ENCODE results near the gene ADRA2A. TPM values are rescaled to one million over a fixed set of nuclear protein-coding genes. Genes with fewer than 3 reads are reported as not detected.

ADRA2A gene
- total and polyA plus RNA-seq, 5 donors from 2014 or later: 0.22 TPM; not detected in 4

GRCh38 chr10:111122127-111122526, 45.3 kb downstream of the ADRA2A start:
- Histone ChIP-seq H3K36me3 (ENCODE audit: control insufficient read depth, insufficient read depth, low read length) (no peaks in the 10 kb centered on the region), H3K27me3 (ENCODE audit: control insufficient read depth, insufficient read depth, low read length) (no peaks in the 10 kb centered on the region), H3K4me3 (ENCODE audit: low read depth, low read length) (no peak overlapping the region), H3K4me1 (ENCODE audit: control insufficient read depth, insufficient read depth, low read length, poor library complexity, severe bottlenecking) (no peaks in the 10 kb centered on the region), H3K9me3 (ENCODE audit: control insufficient read depth in 2 of 2, low read length in 2 of 2) (no peaks in the 10 kb centered on the region), H3K27ac (ENCODE audit: insufficient read depth, low read length, poor library complexity, severe bottlenecking) (no peak overlapping the region)
- ATAC-seq (ENCODE audit: low read depth in 2 of 2) (no peak), DNase-seq (no peak)
- Mint-ChIP-seq H3K4me1 (no peaks in the 10 kb centered on the region), H3K36me3 (no peaks in the 10 kb centered on the region), H3K27ac (no peak overlapping the region), H3K27me3 (peaks cover 18% of the 10 kb centered on the region), H3K9me3 (peaks cover 0 to 1% (median 0%) of the 10 kb centered on the region in 7 donors), H3K4me3 (no peak overlapping the region)

GRCh38 chr10:111123883-111124282, 47.1 kb downstream of the ADRA2A start:
- H3K4me3 Mint-ChIP-seq: no peak overlapping the region
- no peak overlapping the region for H3K27ac Mint-ChIP-seq
- no peaks in the 10 kb centered on the region for H3K36me3 Mint-ChIP-seq
- H3K9me3 ChIP-seq (ENCODE audit: control insufficient read depth in 2 of 2, low read length in 2 of 2): no peaks in the 10 kb centered on the region
- H3K36me3 ChIP-seq (ENCODE audit: control insufficient read depth, insufficient read depth, low read length): no peaks in the 10 kb centered on the region
- H3K27me3 Mint-ChIP-seq: peaks cover 18% of the 10 kb centered on the region
- no peaks in the 10 kb centered on the region for H3K4me1 ChIP-seq (ENCODE audit: control insufficient read depth, insufficient read depth, low read length, poor library complexity, severe bottlenecking)
- ATAC-seq (ENCODE audit: low read depth in 2 of 2) (no peak), DNase-seq (no peak)
- H3K27me3 ChIP-seq (ENCODE audit: control insufficient read depth, insufficient read depth, low read length): no peaks in the 10 kb centered on the region
- H3K4me1 Mint-ChIP-seq: no peaks in the 10 kb centered on the region
- H3K9me3 Mint-ChIP-seq: peaks cover 0 to 1% (median 0%) of the 10 kb centered on the region in 7 donors
- H3K27ac ChIP-seq (ENCODE audit: insufficient read depth, low read length, poor library complexity, severe bottlenecking): no peak overlapping the region
- no peak overlapping the region for H3K4me3 ChIP-seq (ENCODE audit: low read depth, low read length)

- H3K27ac Mint-ChIP-seq: no peak overlapping the region
- H3K9me3 Mint-ChIP-seq: peaks cover 0 to 1% (median 0%) of the 10 kb centered on the region in 7 donors
- H3K4me1 Mint-ChIP-seq: no peaks in the 10 kb centered on the region
- Histone ChIP-seq H3K36me3 (ENCODE audit: control insufficient read depth, insufficient read depth, low read length) (no peaks in the 10 kb centered on the region), H3K4me1 (ENCODE audit: control insufficient read depth, insufficient read depth, low read length, poor library complexity, severe bottlenecking) (no peaks in the 10 kb centered on the region), H3K4me3 (ENCODE audit: low read depth, low read length) (no peak overlapping the region), H3K27ac (ENCODE audit: insufficient read depth, low read length, poor library complexity, severe bottlenecking) (no peak overlapping the region), H3K9me3 (ENCODE audit: control insufficient read depth in 2 of 2, low read length in 2 of 2) (no peaks in the 10 kb centered on the region), H3K27me3 (ENCODE audit: control insufficient read depth, insufficient read depth, low read length) (no peaks in the 10 kb centered on the region)
- ATAC-seq (ENCODE audit: low read depth in 2 of 2) (no peak), DNase-seq (no peak)
- H3K36me3 Mint-ChIP-seq: no peaks in the 10 kb centered on the region
- H3K4me3 Mint-ChIP-seq: no peak overlapping the region
- peaks cover 16% of the 10 kb centered on the region for H3K27me3 Mint-ChIP-seq
Measured at GRCh38 chr10:111125102-111125501, 48.3 kb downstream of the ADRA2A start.

GRCh38 chr10:111126077-111126476, 49.2 kb downstream of the ADRA2A start:
- no peaks in the 10 kb centered on the region for H3K9me3 ChIP-seq (ENCODE audit: control insufficient read depth in 2 of 2, low read length in 2 of 2)
- H3K27ac ChIP-seq (ENCODE audit: insufficient read depth, low read length, poor library complexity, severe bottlenecking): no peak overlapping the region
- no peaks in the 10 kb centered on the region for H3K36me3 ChIP-seq (ENCODE audit: control insufficient read depth, insufficient read depth, low read length)
- Mint-ChIP-seq H3K27ac (no peak overlapping the region), H3K9me3 (peaks cover 0 to 1% (median 0%) of the 10 kb centered on the region in 7 donors), H3K4me3 (no peak overlapping the region), H3K4me1 (no peaks in the 10 kb centered on the region), H3K36me3 (no peaks in the 10 kb centered on the region), H3K27me3 (peaks cover 10% of the 10 kb centered on the region)
- H3K4me1 ChIP-seq (ENCODE audit: control insufficient read depth, insufficient read depth, low read length, poor library complexity, severe bottlenecking): no peaks in the 10 kb centered on the region
- no peaks in the 10 kb centered on the region for H3K27me3 ChIP-seq (ENCODE audit: control insufficient read depth, insufficient read depth, low read length)
- ATAC-seq (ENCODE audit: low read depth in 2 of 2) (no peak), DNase-seq (no peak)
- H3K4me3 ChIP-seq (ENCODE audit: low read depth, low read length): no peak overlapping the region

- H3K27ac ChIP-seq (ENCODE audit: insufficient read depth, low read length, poor library complexity, severe bottlenecking): no peak overlapping the region
- Mint-ChIP-seq H3K27me3 (peaks cover 5% of the 10 kb centered on the region), H3K36me3 (no peaks in the 10 kb centered on the region), H3K4me3 (no peak overlapping the region), H3K9me3 (peaks cover 0 to 1% (median 0%) of the 10 kb centered on the region in 7 donors), H3K4me1 (no peaks in the 10 kb centered on the region), H3K27ac (no peak overlapping the region)
- no peaks in the 10 kb centered on the region for H3K27me3 ChIP-seq (ENCODE audit: control insufficient read depth, insufficient read depth, low read length)
- no peak overlapping the region for H3K4me3 ChIP-seq (ENCODE audit: low read depth, low read length)
- DNase-seq (no peak), ATAC-seq (ENCODE audit: low read depth in 2 of 2) (no peak)
- no peaks in the 10 kb centered on the region for H3K9me3 ChIP-seq (ENCODE audit: control insufficient read depth in 2 of 2, low read length in 2 of 2)
- H3K36me3 ChIP-seq (ENCODE audit: control insufficient read depth, insufficient read depth, low read length): no peaks in the 10 kb centered on the region
- H3K4me1 ChIP-seq (ENCODE audit: control insufficient read depth, insufficient read depth, low read length, poor library complexity, severe bottlenecking): no peaks in the 10 kb centered on the region
Measured at GRCh38 chr10:111127081-111127848, 50.4 kb downstream of the ADRA2A start.

GRCh38 chr10:111128331-111129180, 51.7 kb downstream of the ADRA2A start:
- H3K4me3 Mint-ChIP-seq: no peak overlapping the region
- ATAC-seq (ENCODE audit: low read depth in 2 of 2) (no peak), DNase-seq (no peak)
- H3K27me3 ChIP-seq (ENCODE audit: control insufficient read depth, insufficient read depth, low read length): peaks cover 2% of the 10 kb centered on the region
- H3K27me3 Mint-ChIP-seq: peaks cover 4% of the 10 kb centered on the region
- H3K27ac Mint-ChIP-seq: no peak overlapping the region
- no peaks in the 10 kb centered on the region for H3K4me1 Mint-ChIP-seq
- no peaks in the 10 kb centered on the region for H3K9me3 ChIP-seq (ENCODE audit: control insufficient read depth in 2 of 2, low read length in 2 of 2)
- H3K4me1 ChIP-seq (ENCODE audit: control insufficient read depth, insufficient read depth, low read length, poor library complexity, severe bottlenecking): no peaks in the 10 kb centered on the region
- H3K4me3 ChIP-seq (ENCODE audit: low read depth, low read length): no peak overlapping the region
- peaks cover 0 to 2% (median 0%) of the 10 kb centered on the region in 7 donors for H3K9me3 Mint-ChIP-seq
- H3K27ac ChIP-seq (ENCODE audit: insufficient read depth, low read length, poor library complexity, severe bottlenecking): no peak overlapping the region
- H3K36me3 ChIP-seq (ENCODE audit: control insufficient read depth, insufficient read depth, low read length): no peaks in the 10 kb centered on the region
- no peaks in the 10 kb centered on the region for H3K36me3 Mint-ChIP-seq

DNA sequence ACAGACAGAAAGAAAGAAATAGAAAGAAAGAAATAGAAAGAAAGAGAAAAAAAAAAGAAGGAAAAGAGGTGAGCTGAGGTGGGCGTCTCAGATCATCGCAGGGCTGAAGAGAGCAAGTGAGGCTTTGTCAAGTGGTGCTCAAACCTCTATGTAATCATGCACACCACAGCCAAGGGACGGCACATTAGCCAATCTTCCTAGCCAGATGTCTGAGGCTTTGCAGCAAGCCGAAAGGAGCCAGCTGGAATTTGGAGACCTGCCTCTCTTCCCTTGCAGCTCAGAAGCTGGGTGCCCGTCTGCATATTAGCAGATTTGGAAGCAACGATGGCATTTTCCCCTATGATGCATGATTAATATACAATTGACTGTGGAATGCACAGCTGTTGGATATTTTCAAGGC, 52.5 kb downstream of the ADRA2A start:
- no peaks in the 10 kb centered on the region for H3K9me3 ChIP-seq (ENCODE audit: control insufficient read depth in 2 of 2, low read length in 2 of 2)
- H3K4me3 ChIP-seq (ENCODE audit: low read depth, low read length): no peak overlapping the region
- Mint-ChIP-seq H3K9me3 (peaks cover 0 to 2% (median 0%) of the 10 kb centered on the region in 7 donors), H3K4me3 (no peak overlapping the region), H3K27ac (no peak overlapping the region), H3K4me1 (no peaks in the 10 kb centered on the region), H3K27me3 (peaks cover 8% of the 10 kb centered on the region), H3K36me3 (no peaks in the 10 kb centered on the region)
- no peaks in the 10 kb centered on the region for H3K36me3 ChIP-seq (ENCODE audit: control insufficient read depth, insufficient read depth, low read length)
- ATAC-seq (ENCODE audit: low read depth in 2 of 2): no peak
- no peaks in the 10 kb centered on the region for H3K4me1 ChIP-seq (ENCODE audit: control insufficient read depth, insufficient read depth, low read length, poor library complexity, severe bottlenecking)
- peaks cover 2% of the 10 kb centered on the region for H3K27me3 ChIP-seq (ENCODE audit: control insufficient read depth, insufficient read depth, low read length)
- H3K27ac ChIP-seq (ENCODE audit: insufficient read depth, low read length, poor library complexity, severe bottlenecking): no peak overlapping the region
- DNase-seq: no peak
